ENCODE measurements around the gene DNAJC17.

GRCh38 chr15:40754574-40754882, 52.7 kb downstream of the DNAJC17 start:
- TF ChIP-seq POLR2A (IDR thresholded peaks at IDR 0.05) (no peak), CTCF (IDR thresholded peaks at IDR 0.05) (no peak)
